Gastrocnemius medialis (tissue), 4 donors: ENCODE measurements around the gene PDE6A.

ENCODE experiments used
- CTCF ChIP-seq, 5 experiments: fragments of 450-650 bp in 3 of 5; fragments of 200-600 bp in 2 of 5; sonication (generic) in 2 of 5; IDR thresholded peaks in 4 of 5; conservative IDR thresholded peaks in 1 of 5; 1 replicate in 4 of 5; 2 replicates in 1 of 5; pipeline ENCODE4 v1.5.1; 2016 to 2019; ENCODE audit warnings: antibody characterized with exemption in 5 of 5, mild to moderate bottlenecking in 3 of 5, moderate library complexity in 3 of 5
- POLR2A ChIP-seq, 2 donors: fragments of 450-650 bp; IDR thresholded peaks; one replicate each; pipeline ENCODE4 v1.6.1; 2017; ENCODE audit warnings: antibody characterized with exemption in 2 of 2, mild to moderate bottlenecking in 2 of 2, moderate library complexity in 2 of 2

GRCh38 chr5:149851211-149851610, 93.4 kb downstream of the PDE6A start:
- TF ChIP-seq POLR2A (IDR thresholded peaks at IDR 0.05) (no peak), CTCF (IDR thresholded peaks at IDR 0.05 in 4 of 5, conservative IDR thresholded peaks at IDR 0.05 in 1 of 5) (no peak)
